Esophagus squamous epithelium (tissue), 5 donors: ENCODE results near the gene TCF12. TPM values are rescaled to one million over a fixed set of nuclear protein-coding genes. Genes with fewer than 3 reads are reported as not detected.
A peak's percentile ranks its signal among the peaks of the same experiment; 100 is the strongest.

Source experiments
- DNase-seq: peaks from one replicate; lab custom pipeline; 2025; lab: John Stamatoyannopoulos, UW
- H3K27ac ChIP-seq, 4 donors: fragments of 200-600 bp; sonication (generic); one replicate each; pipeline ENCODE4 v1.5.1; 2016 to 2019; ENCODE audit warnings: mild to moderate bottlenecking in 1 of 4
- H3K27me3 ChIP-seq, 4 donors: fragments of 200-600 bp; sonication (generic); 1 replicate in 3 of 4; 2 replicates in 1 of 4; pipeline versions ENCODE4 v1.5.1 to v1.6.0; 2017 to 2021; ENCODE audit warnings: antibody characterized with exemption in 1 of 4
- H3K36me3 ChIP-seq, 3 donors: fragments of 200-600 bp; sonication (generic); one replicate each; pipeline ENCODE4 v1.5.1; 2016 to 2019
- H3K4me1 ChIP-seq, 3 donors: fragments of 200-600 bp; sonication (generic); one replicate each; pipeline ENCODE4 v1.5.1; 2017 to 2019
- H3K4me3 ChIP-seq, 4 donors: fragments of 200-600 bp; sonication (generic); 1 replicate in 3 of 4; 2 replicates in 1 of 4; pipeline ENCODE4 v1.5.1; 2016 to 2019; ENCODE audit warnings: mild to moderate bottlenecking in 2 of 4, moderate library complexity in 1 of 4
- H3K9me3 ChIP-seq, 3 donors: fragments of 200-600 bp; sonication (generic); one replicate each; pipeline ENCODE4 v1.5.1; 2016 to 2019
- POLR2A ChIP-seq, 4 donors: fragments of 450-650 bp; IDR thresholded peaks; one replicate each; pipeline ENCODE4 v1.6.1; 2017; ENCODE audit warnings: antibody characterized with exemption in 4 of 4, mild to moderate bottlenecking in 4 of 4, moderate library complexity in 3 of 4
- WGBS, 2 donors: methylation state at CpG; one replicate each; pipeline ENCODE4 v1.1.5; 2018; 5-methylcytosine and 5-hydroxymethylcytosine counted together
- intact Hi-C: fragments of 100-400 bp; cut with DNase I; formaldehyde crosslinking; loops from one replicate; pipeline ENCODE4 v1.15.0; 2022
- total RNA-seq, 4 donors: library from RNA; depleted of rRNA; stranded (reverse); fragments of >200 nt; gene quantifications; one replicate each; pipeline ENCODE4 v1.1.0, GENCODE V29; 2016
- TF ChIP-seq, protein P1 (sequence below), 6 experiments: fragments of 450-650 bp in 4 of 6; fragments of 200-600 bp in 2 of 6; sonication (generic) in 2 of 6; IDR thresholded peaks; one replicate each; pipeline ENCODE4 v1.5.1; 2016 to 2019; ENCODE audit warnings: antibody characterized with exemption in 6 of 6, mild to moderate bottlenecking in 4 of 6, moderate library complexity in 4 of 6
- donor health status: DM: yes; HTN: yes; CAD: no.

TCF12 gene
- total RNA-seq, 4 donors from 2014 or later, result 28.5 to 90.4 (median 51.3) TPM

DNA sequence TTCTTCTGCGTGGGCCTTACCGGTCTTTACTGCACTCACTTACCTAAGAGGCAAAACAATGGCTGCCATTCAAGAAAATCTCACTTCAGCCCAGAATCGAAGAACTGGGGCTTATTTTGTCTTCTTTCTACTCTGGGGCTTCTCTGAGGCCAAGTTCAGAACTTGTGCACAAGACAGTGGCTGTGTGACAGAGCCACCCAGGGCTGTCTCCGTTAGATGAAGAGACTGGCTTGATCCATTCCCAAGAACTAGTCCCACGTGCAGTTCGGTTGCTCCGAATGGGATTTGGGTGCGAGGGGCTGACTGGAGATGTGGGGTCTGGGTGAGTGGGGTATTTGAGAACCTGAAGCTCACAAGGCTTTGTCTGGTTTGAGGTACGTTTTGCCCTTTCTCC is 795 bp upstream of the TCF12 start:
- Histone ChIP-seq H3K4me1 (peaks cover 6 to 43% (median 12%) of the 10 kb centered on the region in 3 donors), H3K36me3 (peaks cover 0 to 13% (median 0%) of the 10 kb centered on the region in 3 donors), H3K27me3 (no peaks in the 10 kb centered on the region), H3K27ac (peak overlapping the region; percentile 95 to 97 (median 96)), H3K9me3 (no peaks in the 10 kb centered on the region), H3K4me3 (peak overlapping the region; percentile 83 to 99 (median 95))
- intact Hi-C loops, result no loop called here
- no peak for TF ChIP-seq POLR2A (IDR thresholded peaks at IDR 0.05)
- TF ChIP-seq, protein P1, sequence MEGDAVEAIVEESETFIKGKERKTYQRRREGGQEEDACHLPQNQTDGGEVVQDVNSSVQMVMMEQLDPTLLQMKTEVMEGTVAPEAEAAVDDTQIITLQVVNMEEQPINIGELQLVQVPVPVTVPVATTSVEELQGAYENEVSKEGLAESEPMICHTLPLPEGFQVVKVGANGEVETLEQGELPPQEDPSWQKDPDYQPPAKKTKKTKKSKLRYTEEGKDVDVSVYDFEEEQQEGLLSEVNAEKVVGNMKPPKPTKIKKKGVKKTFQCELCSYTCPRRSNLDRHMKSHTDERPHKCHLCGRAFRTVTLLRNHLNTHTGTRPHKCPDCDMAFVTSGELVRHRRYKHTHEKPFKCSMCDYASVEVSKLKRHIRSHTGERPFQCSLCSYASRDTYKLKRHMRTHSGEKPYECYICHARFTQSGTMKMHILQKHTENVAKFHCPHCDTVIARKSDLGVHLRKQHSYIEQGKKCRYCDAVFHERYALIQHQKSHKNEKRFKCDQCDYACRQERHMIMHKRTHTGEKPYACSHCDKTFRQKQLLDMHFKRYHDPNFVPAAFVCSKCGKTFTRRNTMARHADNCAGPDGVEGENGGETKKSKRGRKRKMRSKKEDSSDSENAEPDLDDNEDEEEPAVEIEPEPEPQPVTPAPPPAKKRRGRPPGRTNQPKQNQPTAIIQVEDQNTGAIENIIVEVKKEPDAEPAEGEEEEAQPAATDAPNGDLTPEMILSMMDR (IDR thresholded peaks at IDR 0.05), result no peak
- DNase-seq, result no peak
- 13 to 30% methylated on average over 6 to 7 of the region's 9 CpGs for WGBS, 2 donors

DNA sequence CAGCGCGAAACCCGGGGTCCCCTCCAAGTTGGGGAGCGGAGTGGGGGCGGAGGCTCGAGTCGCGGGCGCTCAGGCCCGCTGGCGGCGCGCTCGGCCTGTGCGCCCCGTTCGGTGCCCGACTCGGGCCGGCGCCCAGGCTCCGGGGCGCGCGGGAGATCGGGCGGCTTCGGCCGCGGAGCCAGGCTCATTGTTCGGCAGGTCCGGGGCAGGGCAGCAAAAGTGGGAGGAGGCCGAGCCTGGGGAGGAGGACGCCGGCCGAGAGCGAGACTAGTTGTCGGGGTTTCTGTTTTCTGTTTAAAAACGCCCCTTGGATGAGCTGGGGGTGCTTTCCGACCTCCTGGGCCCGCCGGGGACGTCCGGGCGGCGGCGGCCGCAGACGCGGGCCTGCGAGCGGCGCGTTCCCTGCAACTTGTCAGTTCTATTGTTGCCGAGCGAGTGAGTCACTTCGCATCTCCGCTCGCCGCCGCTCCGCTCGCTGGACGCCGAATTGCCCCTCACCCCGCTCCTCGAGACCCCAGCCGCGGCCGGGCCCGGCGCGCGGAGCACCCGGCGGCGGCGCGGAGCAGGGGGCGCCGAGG is 676 bp downstream of the TCF12 start:
- no peaks in the 10 kb centered on the region for H3K9me3 ChIP-seq
- WGBS, 2 donors, result 2% methylated on average over 10 of the region's 81 CpGs; no CpG with 5 or more reads in 1 of the 2 donors
- no peak for DNase-seq
- peak overlapping the region; percentile 95 to 97 (median 96) for H3K27ac ChIP-seq
- intact Hi-C loops, result no loop called here
- H3K27me3 ChIP-seq, result no peaks in the 10 kb centered on the region
- peak in 1 of 4 donors; percentile 41 for TF ChIP-seq POLR2A (IDR thresholded peaks at IDR 0.05)
- TF ChIP-seq, protein P1 (IDR thresholded peaks at IDR 0.05), result no peak
- peaks cover 6 to 58% (median 12%) of the 10 kb centered on the region in 3 donors for H3K4me1 ChIP-seq
- peak overlapping the region; percentile 83 to 99 (median 95) for H3K4me3 ChIP-seq
- H3K36me3 ChIP-seq, result peaks cover 0 to 20% (median 0%) of the 10 kb centered on the region in 3 donors

DNA sequence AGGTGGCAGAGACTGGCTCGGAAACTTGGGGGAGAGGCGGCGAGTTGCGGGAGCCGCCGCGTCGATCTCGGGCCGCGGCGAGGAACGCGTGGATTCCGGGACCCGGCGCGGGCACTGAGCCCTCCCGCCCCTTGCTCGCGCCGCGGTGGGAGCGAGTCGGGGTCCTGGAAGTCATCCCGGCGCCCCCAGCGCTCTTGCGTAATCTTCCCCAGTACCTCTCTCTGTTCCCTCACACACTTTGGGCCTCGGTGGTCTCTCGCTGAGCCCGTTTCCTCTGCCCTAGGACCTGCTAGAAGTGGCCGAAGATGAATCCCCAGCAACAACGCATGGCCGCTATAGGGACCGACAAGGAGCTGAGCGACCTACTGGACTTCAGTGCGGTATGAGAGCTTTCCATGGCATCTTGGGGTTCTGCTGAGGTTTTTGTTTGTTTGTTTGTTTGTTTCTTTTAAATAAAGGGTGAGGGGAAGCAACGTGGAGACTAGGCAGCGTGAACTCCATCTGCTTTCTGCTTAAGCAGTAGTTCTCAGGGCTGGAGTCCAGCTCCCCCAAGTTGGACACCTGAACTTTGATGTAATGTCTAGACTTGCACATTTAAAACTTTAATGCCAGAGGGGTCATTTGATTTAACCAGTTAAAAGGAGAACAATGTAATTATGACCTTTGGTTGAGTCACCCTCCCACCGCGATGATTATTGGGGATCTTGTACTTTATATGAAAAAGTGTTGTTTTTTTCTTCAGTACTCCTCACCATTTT is 1.3 kb downstream of the TCF12 start:
- no peak for DNase-seq
- H3K4me1 ChIP-seq, result peaks cover 6 to 64% (median 12%) of the 10 kb centered on the region in 3 donors
- 1% methylated on average over 19 to 33 of the region's 42 CpGs for WGBS, 2 donors

DNA sequence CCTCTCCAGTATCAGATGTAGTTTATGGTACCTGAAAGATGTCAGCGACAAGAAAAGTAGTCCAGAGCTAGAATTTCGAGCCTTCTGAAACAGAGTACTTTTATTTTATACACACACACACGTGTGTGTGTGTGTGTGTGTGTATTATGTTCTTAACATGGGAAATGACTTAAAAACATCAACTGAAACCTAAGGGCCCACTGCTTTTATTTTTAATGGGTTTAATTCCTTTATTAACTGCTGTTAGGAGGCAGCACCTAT is 1.9 kb downstream of the TCF12 start:
- peaks cover 0 to 29% (median 0%) of the 10 kb centered on the region in 3 donors for H3K36me3 ChIP-seq
- no peak for DNase-seq
- no peaks in the 10 kb centered on the region for H3K27me3 ChIP-seq
- H3K27ac ChIP-seq, result peak overlapping the region in 2 of 4 donors; percentile 95 to 97
- TF ChIP-seq, protein P1 (IDR thresholded peaks at IDR 0.05), result no peak
- TF ChIP-seq POLR2A (IDR thresholded peaks at IDR 0.05), result no peak
- intact Hi-C loops, result no loop called here
- H3K9me3 ChIP-seq, result no peaks in the 10 kb centered on the region
- peaks cover 6 to 70% (median 12%) of the 10 kb centered on the region in 3 donors for H3K4me1 ChIP-seq
- WGBS, 2 donors, result 15 to 20% methylated on average over 3 of the region's 3 CpGs
- H3K4me3 ChIP-seq, result peak overlapping the region; percentile 83 to 99 (median 95)

More for the DNA sequence above, 1.3 kb downstream of the TCF12 start:
- peaks cover 0 to 25% (median 0%) of the 10 kb centered on the region in 3 donors for H3K36me3 ChIP-seq
- intact Hi-C loops, result no loop called here
- TF ChIP-seq, protein P1 (IDR thresholded peaks at IDR 0.05), result no peak
- TF ChIP-seq POLR2A (IDR thresholded peaks at IDR 0.05), result no peak
- peak overlapping the region; percentile 83 to 99 (median 95) for H3K4me3 ChIP-seq
- no peaks in the 10 kb centered on the region for H3K9me3 ChIP-seq
- H3K27me3 ChIP-seq, result no peaks in the 10 kb centered on the region
- peak overlapping the region; percentile 95 to 97 (median 96) for H3K27ac ChIP-seq

DNA sequence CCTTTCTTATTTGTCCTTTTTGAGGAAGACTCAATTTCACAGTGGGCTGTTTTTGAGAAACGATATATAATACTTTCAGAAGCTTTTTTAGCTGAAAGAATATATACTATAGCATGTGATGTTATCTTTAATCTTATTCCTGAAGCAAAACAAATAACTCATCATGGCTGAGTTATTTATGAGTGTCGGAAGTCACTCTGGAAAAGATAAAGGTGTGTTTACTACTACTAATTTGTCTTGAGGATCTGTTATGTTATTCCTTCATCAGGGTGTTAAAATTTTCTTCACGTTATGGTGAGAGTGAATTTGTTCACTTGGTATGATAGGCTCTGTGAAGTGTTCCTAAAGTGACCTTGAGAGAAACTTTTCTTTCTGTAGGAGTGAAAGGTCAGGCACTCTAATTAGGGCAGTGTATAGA is 4.7 kb downstream of the TCF12 start:
- H3K36me3 ChIP-seq, result peaks cover 0 to 38% (median 0%) of the 10 kb centered on the region in 3 donors
- H3K9me3 ChIP-seq, result no peaks in the 10 kb centered on the region
- no peak overlapping the region for H3K4me3 ChIP-seq
- TF ChIP-seq, protein P1 (IDR thresholded peaks at IDR 0.05), result no peak
- intact Hi-C loops, result no loop called here
- DNase-seq, result no peak
- peaks cover 0 to 78% (median 5%) of the 10 kb centered on the region in 3 donors for H3K4me1 ChIP-seq
- H3K27me3 ChIP-seq, result no peaks in the 10 kb centered on the region
- no peak overlapping the region for H3K27ac ChIP-seq
- 79 to 88% methylated on average over 3 of the region's 3 CpGs for WGBS, 2 donors
